GM23338 (cell line): ENCODE data around the gene KRT78. TPM values are rescaled to one million over a fixed set of nuclear protein-coding genes. Genes with fewer than 3 reads are reported as not detected.
A peak's percentile ranks its signal among the peaks of the same experiment; 100 is the strongest.

Experiments used
- ATAC-seq: fragments of 200-7000 bp; cut with Tn5 transposase; 3 replicates; pipeline ENCODE4 v1.9.1; 2020
- DNase-seq: peaks from one replicate; pipeline ENCODE4 v3.0.0-alpha.2; 2015; ENCODE audit warnings: low spot score
- H2AFZ ChIP-seq: fragments of 200-600 bp; sonication (generic); 2 replicates; pipeline ENCODE4 v1.8.0; 2016; ENCODE audit warnings: antibody characterized with exemption, mild to moderate bottlenecking, moderate library complexity
- H3F3A ChIP-seq: fragments of 200-600 bp; sonication (generic); replicated peaks from 2 replicates; pipeline ENCODE4 v1.8.0; 2017; ENCODE audit warnings: antibody characterized with exemption, mixed run types, low read depth
- H3K27ac ChIP-seq: fragments of 200-600 bp; sonication (generic); 2 replicates; pipeline ENCODE4 v1.6.1; 2016; ENCODE audit warnings: low read depth
- H3K27me3 ChIP-seq: fragments of 200-600 bp; sonication (generic); 2 replicates; pipeline ENCODE4 v1.8.0; 2016; ENCODE audit warnings: mild to moderate bottlenecking, mixed run types, moderate library complexity; ENCODE audit not compliant: insufficient read depth
- H3K36me3 ChIP-seq: fragments of 200-600 bp; sonication (generic); 2 replicates; pipeline ENCODE4 v1.8.0; 2016; ENCODE audit warnings: mild to moderate bottlenecking; ENCODE audit not compliant: insufficient read depth
- H3K4me1 ChIP-seq: fragments of 200-600 bp; sonication (generic); 2 replicates; pipeline ENCODE4 v1.8.0; 2016; ENCODE audit warnings: mild to moderate bottlenecking, moderate library complexity; ENCODE audit not compliant: insufficient read depth
- H3K4me2 ChIP-seq: fragments of 200-600 bp; sonication (generic); 2 replicates; pipeline ENCODE4 v1.7.1; 2017; ENCODE audit warnings: mixed run types
- H3K4me3 ChIP-seq: fragments of 200-600 bp; sonication (generic); 2 replicates; pipeline ENCODE4 v1.6.1; 2016; ENCODE audit warnings: mixed run types
- H3K79me2 ChIP-seq: fragments of 200-600 bp; sonication (generic); replicated peaks from 2 replicates; pipeline ENCODE4 v1.8.0; 2017; ENCODE audit warnings: mild to moderate bottlenecking; ENCODE audit not compliant: insufficient read depth
- H3K9me2 ChIP-seq: fragments of 200-600 bp; sonication (generic); 2 replicates; pipeline ENCODE4 v1.8.0; 2017; ENCODE audit not compliant: insufficient read depth
- H4K20me1 ChIP-seq: fragments of 200-600 bp; sonication (generic); replicated peaks from 2 replicates; pipeline ENCODE4 v1.8.0; 2017; ENCODE audit warnings: mild to moderate bottlenecking; ENCODE audit not compliant: insufficient read depth
- H3K27ac Mint-ChIP-seq: 2 replicates; pipeline ENCODE4 v1.8.0; 2020; ENCODE audit warnings: inconsistent platforms, mild to moderate bottlenecking, moderate library complexity, mixed read lengths
- H3K27me3 Mint-ChIP-seq: 3 replicates; pipeline ENCODE4 v1.8.0; 2022; ENCODE audit warnings: low read depth, mild to moderate bottlenecking, moderate library complexity, mixed read lengths, inconsistent platforms; ENCODE audit not compliant: insufficient read depth, poor library complexity
- H3K36me3 Mint-ChIP-seq: 3 replicates; pipeline ENCODE4 v1.8.0; 2021; ENCODE audit warnings: low read depth, mild to moderate bottlenecking, inconsistent platforms, moderate library complexity, mixed read lengths
- H3K4me1 Mint-ChIP-seq: 3 replicates; pipeline ENCODE4 v1.8.0; 2020; ENCODE audit warnings: mild to moderate bottlenecking, inconsistent platforms, mixed read lengths
- H3K4me3 Mint-ChIP-seq: 3 replicates; pipeline ENCODE4 v1.8.0; 2021; ENCODE audit warnings: moderate library complexity, mild to moderate bottlenecking, inconsistent platforms, mixed read lengths
- H3K9me3 Mint-ChIP-seq: 3 replicates; pipeline ENCODE4 v1.8.0; 2020; ENCODE audit warnings: moderate library complexity, mild to moderate bottlenecking, inconsistent platforms, mixed read lengths
- CREB1 ChIP-seq: fragments of 250-450 bp; sonication (Bioruptor Pico); IDR thresholded peaks from 2 replicates; pipeline ENCODE4 v1.5.0; 2020; ENCODE audit warnings: low read depth, mild to moderate bottlenecking, moderate library complexity
- CTCF ChIP-seq, 2 experiments: fragments of 200-600 bp in 1 of 2; sonication (generic) in 1 of 2; conservative IDR thresholded peaks; 2 replicates each; pipeline versions ENCODE4 v1.5.1 to v1.6.1; 2016 to 2017; ENCODE audit warnings: antibody characterized with exemption in 2 of 2, low read depth in 2 of 2, mild to moderate bottlenecking in 2 of 2, moderate library complexity in 1 of 2
- EZH2 ChIP-seq: fragments of 200-600 bp; sonication (generic); IDR thresholded peaks from one replicate; pipeline ENCODE4 v1.8.0; 2017; ENCODE audit warnings: antibody characterized with exemption, mild to moderate bottlenecking, low read depth; ENCODE audit not compliant: unreplicated experiment
- EZH2phosphoT487 ChIP-seq: fragments of 200-600 bp; sonication (generic); IDR thresholded peaks from one replicate; pipeline ENCODE4 v1.8.1; 2018; ENCODE audit warnings: antibody characterized with exemption; ENCODE audit not compliant: unreplicated experiment
- NANOG ChIP-seq: IDR thresholded peaks from 2 replicates; pipeline ENCODE4 v1.6.1; 2016; ENCODE audit warnings: antibody characterized with exemption, borderline replicate concordance
- POLR2AphosphoS5 ChIP-seq: IDR thresholded peaks from 2 replicates; pipeline ENCODE4 v1.6.1; 2016; ENCODE audit warnings: antibody characterized with exemption, low read depth
- REST ChIP-seq: IDR thresholded peaks from one replicate; pipeline ENCODE4 v1.6.1; 2018; ENCODE audit warnings: antibody characterized with exemption; ENCODE audit not compliant: unreplicated experiment
- STAT1 ChIP-seq: IDR thresholded peaks from one replicate; pipeline ENCODE4 v1.6.1; 2016; ENCODE audit warnings: antibody characterized with exemption; ENCODE audit not compliant: unreplicated experiment
- ZNF114 ChIP-seq: fragments of 250-450 bp; sonication (Bioruptor Pico); IDR thresholded peaks from 2 replicates; pipeline ENCODE4 v1.5.0; 2020; ENCODE audit warnings: mild to moderate bottlenecking, moderate library complexity
- polyA plus RNA-seq: library from polyadenylated mRNA; unstranded; fragments of >200 nt; fragmentation: Nextera tagmentation; extraction: Ambion mirVana; gene quantifications from 2 replicates; pipeline ENCODE4 v1.2.1, GENCODE V29; 2016
- total RNA-seq: library from RNA; depleted of rRNA; stranded (reverse); fragments of >200 nt; shearing (Covaris generic); gene quantifications from 2 replicates; pipeline ENCODE4 v1.2.3, GENCODE V29; 2014
- TF ChIP-seq, protein P1 (sequence below): IDR thresholded peaks from 2 replicates; pipeline ENCODE4 v1.6.1; 2016; ENCODE audit warnings: antibody characterized with exemption
- TF ChIP-seq, protein P2 (sequence below): fragments of 250-450 bp; sonication (Bioruptor Pico); IDR thresholded peaks from 2 replicates; pipeline ENCODE4 v1.5.0; 2020; ENCODE audit warnings: mild to moderate bottlenecking, moderate library complexity

The KRT78 gene
- total and polyA plus RNA-seq, 2 experiments from 2014 or later: not detected

- no peaks in the 10 kb centered on the region for H3F3A ChIP-seq
- peak overlapping the region; percentile 73 for H3K4me2 ChIP-seq
- H3K27me3 Mint-ChIP-seq: peaks cover 4% of the 10 kb centered on the region
- 0 out of 2 replicates have a peak overlapping the region, but pooled peaks have one; percentile 26 for H3K4me3 ChIP-seq
- no peaks in the 10 kb centered on the region for H3K27me3 ChIP-seq
- no peak overlapping the region; the same call in 1 of the 2 replicates for H2AFZ ChIP-seq
- TF ChIP-seq CTCF (conservative IDR thresholded peaks at IDR 0.05; ENCODE audit: low read depth in 2 of 2) (no peak), POLR2AphosphoS5 (no peak), REST (no peak), EZH2phosphoT487 (no peak), STAT1 (no peak), CREB1 (no peak), ZNF114 (CRISPR knock-in tag) (no peak), EZH2 (no peak), NANOG (no peak)
- TF ChIP-seq, protein P1, sequence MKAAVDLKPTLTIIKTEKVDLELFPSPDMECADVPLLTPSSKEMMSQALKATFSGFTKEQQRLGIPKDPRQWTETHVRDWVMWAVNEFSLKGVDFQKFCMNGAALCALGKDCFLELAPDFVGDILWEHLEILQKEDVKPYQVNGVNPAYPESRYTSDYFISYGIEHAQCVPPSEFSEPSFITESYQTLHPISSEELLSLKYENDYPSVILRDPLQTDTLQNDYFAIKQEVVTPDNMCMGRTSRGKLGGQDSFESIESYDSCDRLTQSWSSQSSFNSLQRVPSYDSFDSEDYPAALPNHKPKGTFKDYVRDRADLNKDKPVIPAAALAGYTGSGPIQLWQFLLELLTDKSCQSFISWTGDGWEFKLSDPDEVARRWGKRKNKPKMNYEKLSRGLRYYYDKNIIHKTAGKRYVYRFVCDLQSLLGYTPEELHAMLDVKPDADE: no peak
- TF ChIP-seq, protein P2, sequence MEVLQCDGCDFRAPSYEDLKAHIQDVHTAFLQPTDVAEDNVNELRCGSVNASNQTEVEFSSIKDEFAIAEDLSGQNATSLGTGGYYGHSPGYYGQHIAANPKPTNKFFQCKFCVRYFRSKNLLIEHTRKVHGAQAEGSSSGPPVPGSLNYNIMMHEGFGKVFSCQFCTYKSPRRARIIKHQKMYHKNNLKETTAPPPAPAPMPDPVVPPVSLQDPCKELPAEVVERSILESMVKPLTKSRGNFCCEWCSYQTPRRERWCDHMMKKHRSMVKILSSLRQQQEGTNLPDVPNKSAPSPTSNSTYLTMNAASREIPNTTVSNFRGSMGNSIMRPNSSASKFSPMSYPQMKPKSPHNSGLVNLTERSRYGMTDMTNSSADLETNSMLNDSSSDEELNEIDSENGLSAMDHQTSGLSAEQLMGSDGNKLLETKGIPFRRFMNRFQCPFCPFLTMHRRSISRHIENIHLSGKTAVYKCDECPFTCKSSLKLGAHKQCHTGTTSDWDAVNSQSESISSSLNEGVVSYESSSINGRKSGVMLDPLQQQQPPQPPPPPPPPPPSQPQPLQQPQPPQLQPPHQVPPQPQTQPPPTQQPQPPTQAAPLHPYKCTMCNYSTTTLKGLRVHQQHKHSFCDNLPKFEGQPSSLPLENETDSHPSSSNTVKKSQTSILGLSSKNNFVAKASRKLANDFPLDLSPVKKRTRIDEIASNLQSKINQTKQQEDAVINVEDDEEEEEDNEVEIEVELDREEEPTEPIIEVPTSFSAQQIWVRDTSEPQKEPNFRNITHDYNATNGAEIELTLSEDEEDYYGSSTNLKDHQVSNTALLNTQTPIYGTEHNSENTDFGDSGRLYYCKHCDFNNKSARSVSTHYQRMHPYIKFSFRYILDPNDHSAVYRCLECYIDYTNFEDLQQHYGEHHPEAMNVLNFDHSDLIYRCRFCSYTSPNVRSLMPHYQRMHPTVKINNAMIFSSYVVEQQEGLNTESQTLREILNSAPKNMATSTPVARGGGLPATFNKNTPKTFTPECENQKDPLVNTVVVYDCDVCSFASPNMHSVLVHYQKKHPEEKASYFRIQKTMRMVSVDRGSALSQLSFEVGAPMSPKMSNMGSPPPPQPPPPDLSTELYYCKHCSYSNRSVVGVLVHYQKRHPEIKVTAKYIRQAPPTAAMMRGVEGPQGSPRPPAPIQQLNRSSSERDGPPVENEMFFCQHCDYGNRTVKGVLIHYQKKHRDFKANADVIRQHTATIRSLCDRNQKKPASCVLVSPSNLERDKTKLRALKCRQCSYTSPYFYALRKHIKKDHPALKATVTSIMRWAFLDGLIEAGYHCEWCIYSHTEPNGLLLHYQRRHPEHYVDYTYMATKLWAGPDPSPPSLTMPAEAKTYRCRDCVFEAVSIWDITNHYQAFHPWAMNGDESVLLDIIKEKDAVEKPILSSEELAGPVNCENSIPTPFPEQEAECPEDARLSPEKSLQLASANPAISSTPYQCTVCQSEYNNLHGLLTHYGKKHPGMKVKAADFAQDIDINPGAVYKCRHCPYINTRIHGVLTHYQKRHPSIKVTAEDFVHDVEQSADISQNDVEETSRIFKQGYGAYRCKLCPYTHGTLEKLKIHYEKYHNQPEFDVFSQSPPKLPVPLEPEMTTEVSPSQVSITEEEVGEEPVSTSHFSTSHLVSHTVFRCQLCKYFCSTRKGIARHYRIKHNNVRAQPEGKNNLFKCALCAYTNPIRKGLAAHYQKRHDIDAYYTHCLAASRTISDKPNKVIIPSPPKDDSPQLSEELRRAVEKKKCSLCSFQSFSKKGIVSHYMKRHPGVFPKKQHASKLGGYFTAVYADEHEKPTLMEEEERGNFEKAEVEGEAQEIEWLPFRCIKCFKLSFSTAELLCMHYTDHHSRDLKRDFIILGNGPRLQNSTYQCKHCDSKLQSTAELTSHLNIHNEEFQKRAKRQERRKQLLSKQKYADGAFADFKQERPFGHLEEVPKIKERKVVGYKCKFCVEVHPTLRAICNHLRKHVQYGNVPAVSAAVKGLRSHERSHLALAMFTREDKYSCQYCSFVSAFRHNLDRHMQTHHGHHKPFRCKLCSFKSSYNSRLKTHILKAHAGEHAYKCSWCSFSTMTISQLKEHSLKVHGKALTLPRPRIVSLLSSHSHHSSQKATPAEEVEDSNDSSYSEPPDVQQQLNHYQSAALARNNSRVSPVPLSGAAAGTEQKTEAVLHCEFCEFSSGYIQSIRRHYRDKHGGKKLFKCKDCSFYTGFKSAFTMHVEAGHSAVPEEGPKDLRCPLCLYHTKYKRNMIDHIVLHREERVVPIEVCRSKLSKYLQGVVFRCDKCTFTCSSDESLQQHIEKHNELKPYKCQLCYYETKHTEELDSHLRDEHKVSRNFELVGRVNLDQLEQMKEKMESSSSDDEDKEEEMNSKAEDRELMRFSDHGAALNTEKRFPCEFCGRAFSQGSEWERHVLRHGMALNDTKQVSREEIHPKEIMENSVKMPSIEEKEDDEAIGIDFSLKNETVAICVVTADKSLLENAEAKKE (CRISPR knock-in tag): no peak
- no peaks in the 10 kb centered on the region for H3K36me3 Mint-ChIP-seq
- H3K4me1 Mint-ChIP-seq: peaks cover 36% of the 10 kb centered on the region
- H3K9me2 ChIP-seq: no peaks in the 10 kb centered on the region
- peaks cover 37% of the 10 kb centered on the region for H3K4me1 ChIP-seq
- no peaks in the 10 kb centered on the region for H4K20me1 ChIP-seq
- no peaks in the 10 kb centered on the region for H3K36me3 ChIP-seq
- no peak overlapping the region for H3K4me3 Mint-ChIP-seq
- 0 out of 2 replicates have a peak overlapping the region, but pooled peaks have one; percentile 8 for H3K27ac Mint-ChIP-seq
- no peak for DNase-seq
- H3K9me3 Mint-ChIP-seq: no peaks in the 10 kb centered on the region
- H3K79me2 ChIP-seq: no peaks in the 10 kb centered on the region
- no peak for ATAC-seq
- H3K27ac ChIP-seq: no peak overlapping the region
Observed at GRCh38 chr12:52800259-52800917, 48.4 kb downstream of the KRT78 start.
